ENCODE measurements around the gene SCCPDH. TPM values are rescaled to one million over a fixed set of nuclear protein-coding genes. Genes with fewer than 3 reads are reported as not detected.
"Not testable (repeated sequence)": the region's sequence is repeated elsewhere in the genome, so short reads cannot be mapped to it uniquely, and the experiment has no call there.

The SCCPDH gene
- total RNA-seq, 1 donor = 55.1 TPM

GRCh38 chr1:246733704-246734103 lies 9.5 kb downstream of the SCCPDH start:
- DNase-seq (ENCODE audit: low read depth) = no peak
- no peak overlapping the region for H3K4me3 ChIP-seq (ENCODE audit: low read depth, low read length)
- TF ChIP-seq CTCF (IDR thresholded peaks at IDR 0.05; ENCODE audit: insufficient read depth, low read length) = no peak

GRCh38 chr1:246734866-246735265 lies 10.7 kb downstream of the SCCPDH start:
- no peak for TF ChIP-seq CTCF (IDR thresholded peaks at IDR 0.05; ENCODE audit: insufficient read depth, low read length)
- no peak for DNase-seq (ENCODE audit: low read depth)
- no peak overlapping the region for H3K4me3 ChIP-seq (ENCODE audit: low read depth, low read length)

DNA sequence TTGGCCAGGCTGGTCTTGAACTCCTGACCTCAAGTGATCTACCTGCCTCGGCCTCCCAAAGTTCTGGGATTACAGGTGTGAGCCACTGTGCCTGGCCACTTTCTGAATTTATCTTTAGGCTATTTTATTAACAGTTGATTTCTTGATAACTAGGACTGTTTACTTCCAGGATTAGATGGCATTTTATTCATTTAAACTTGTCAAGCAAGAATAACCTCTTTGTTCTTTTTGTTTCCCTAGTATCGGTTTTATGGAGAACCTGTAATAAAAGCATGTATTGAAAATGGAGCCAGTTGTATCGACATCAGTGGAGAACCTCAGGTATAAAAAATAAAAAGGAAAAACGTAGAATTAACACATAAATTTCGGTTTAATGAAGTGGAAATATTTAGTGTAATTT lies 11.5 kb downstream of the SCCPDH start:
- TF ChIP-seq CTCF (IDR thresholded peaks at IDR 0.05; ENCODE audit: insufficient read depth, low read length) = no peak
- no peak for DNase-seq (ENCODE audit: low read depth)
- no peak overlapping the region for H3K4me3 ChIP-seq (ENCODE audit: low read depth, low read length)

GRCh38 chr1:246742396-246742795 lies 18.2 kb downstream of the SCCPDH start:
- no peak overlapping the region for H3K4me3 ChIP-seq (ENCODE audit: low read depth, low read length)
- TF ChIP-seq CTCF (IDR thresholded peaks at IDR 0.05; ENCODE audit: insufficient read depth, low read length) = no peak
- no peak for DNase-seq (ENCODE audit: low read depth)

DNA sequence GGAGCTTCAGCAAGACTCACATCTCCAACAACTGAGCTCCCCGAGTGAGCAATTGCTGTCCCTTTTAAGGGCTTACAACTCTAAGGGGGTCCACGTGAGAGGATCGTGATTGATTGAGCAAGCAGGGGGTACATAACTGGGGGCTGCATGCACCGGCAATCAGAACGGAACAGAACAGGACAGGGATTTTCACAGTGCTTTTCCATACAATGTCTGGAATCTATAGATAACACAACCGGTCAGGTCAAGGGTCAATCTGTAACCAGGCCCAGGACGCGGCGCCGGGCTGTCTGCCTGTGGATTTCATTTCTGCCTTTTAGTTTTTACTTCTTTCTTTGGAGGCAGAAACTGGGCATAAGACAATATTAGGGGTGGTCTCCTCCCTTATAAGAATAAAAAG lies 21.9 kb downstream of the SCCPDH start:
- not testable (repeated sequence) for DNase-seq (ENCODE audit: low read depth); H3K4me3 ChIP-seq (ENCODE audit: low read depth, low read length)

- no peak for TF ChIP-seq CTCF (IDR thresholded peaks at IDR 0.05; ENCODE audit: insufficient read depth, low read length)
Observed at GRCh38 chr1:246748006-246748405, 23.8 kb downstream of the SCCPDH start.

GRCh38 chr1:246748867-246749266 lies 24.7 kb downstream of the SCCPDH start:
- no peak for TF ChIP-seq CTCF (IDR thresholded peaks at IDR 0.05; ENCODE audit: insufficient read depth, low read length)
- DNase-seq (ENCODE audit: low read depth) = no peak

More at GRCh38 chr1:246748006-246748405, 23.8 kb downstream of the SCCPDH start:
- H3K4me3 ChIP-seq (ENCODE audit: low read depth, low read length) = no peak overlapping the region
- no peak for DNase-seq (ENCODE audit: low read depth)

More at GRCh38 chr1:246748867-246749266, 24.7 kb downstream of the SCCPDH start:
- H3K4me3 ChIP-seq (ENCODE audit: low read depth, low read length) = no peak overlapping the region

All from fibroblast of the aortic adventitia (primary cell).